H9 (cell line): ENCODE data around the gene TSPAN5. TPM values are rescaled to one million over a fixed set of nuclear protein-coding genes. Genes with fewer than 3 reads are reported as not detected.

Experiments used
- DNase-seq: peaks from one replicate; pipeline ENCODE4 v3.0.0-alpha.2; 2017
- H2AFZ ChIP-seq: one replicate; pipeline ENCODE4 v1.6.1; 2013; ENCODE audit warnings: mild to moderate bottlenecking, low read length, control low read depth, moderate library complexity
- H2AK5ac ChIP-seq: 2 replicates; pipeline ENCODE4 v1.6.1; 2013; ENCODE audit warnings: low read length, control low read depth, mixed read lengths; ENCODE audit not compliant: insufficient read length
- H2BK120ac ChIP-seq: one replicate; pipeline ENCODE4 v1.6.1; 2013; ENCODE audit warnings: low read depth, mild to moderate bottlenecking, low read length, control low read depth, inconsistent platforms; ENCODE audit not compliant: poor library complexity, severe bottlenecking
- H2BK12ac ChIP-seq: 2 replicates; pipeline ENCODE4 v1.6.1; 2013; ENCODE audit warnings: low read length, control low read depth, mixed read lengths, low read depth; ENCODE audit not compliant: insufficient read length
- H2BK15ac ChIP-seq: 2 replicates; pipeline ENCODE4 v1.6.1; 2013; ENCODE audit warnings: low read depth, low read length, control low read depth
- H2BK20ac ChIP-seq: one replicate; pipeline ENCODE4 v1.6.1; 2013; ENCODE audit warnings: low read depth, mild to moderate bottlenecking, low read length, control low read depth, inconsistent platforms; ENCODE audit not compliant: poor library complexity, severe bottlenecking
- H2BK5ac ChIP-seq: 2 replicates; pipeline ENCODE4 v1.6.1; 2013; ENCODE audit warnings: low read length, control low read depth, mixed read lengths; ENCODE audit not compliant: insufficient read length
- H3K14ac ChIP-seq: 2 replicates; pipeline ENCODE4 v1.6.1; 2013; ENCODE audit warnings: low read length, control low read depth; ENCODE audit not compliant: insufficient read depth
- H3K18ac ChIP-seq: 2 replicates; pipeline ENCODE4 v1.6.1; 2013; ENCODE audit warnings: low read depth, mild to moderate bottlenecking, mixed read lengths, low read length, control low read depth; ENCODE audit not compliant: insufficient read length
- H3K23ac ChIP-seq: 2 replicates; pipeline ENCODE4 v1.6.1; 2013; ENCODE audit warnings: low read length, control low read depth, mixed read lengths, low read depth; ENCODE audit not compliant: insufficient read length
- H3K23me2 ChIP-seq: 2 replicates; pipeline ENCODE4 v1.6.1; 2013; ENCODE audit warnings: low read depth, mild to moderate bottlenecking, mixed read lengths, low read length, control low read depth; ENCODE audit not compliant: insufficient read length, poor library complexity, severe bottlenecking
- H3K27ac ChIP-seq: 2 replicates; pipeline ENCODE4 v1.5.1; 2013; ENCODE audit warnings: low read length, control low read depth, mixed read lengths, low read depth; ENCODE audit not compliant: insufficient read length
- H3K27me3 ChIP-seq: 2 replicates; pipeline ENCODE4 v1.6.1; 2013; ENCODE audit warnings: low read length, control low read depth, inconsistent platforms; ENCODE audit not compliant: insufficient read depth
- H3K4ac ChIP-seq: 2 replicates; pipeline ENCODE4 v1.6.1; 2013; ENCODE audit warnings: low read depth, mild to moderate bottlenecking, control low read depth, inconsistent platforms, low read length, moderate library complexity
- H3K4me1 ChIP-seq: 2 replicates; pipeline ENCODE4 v1.6.1; 2013; ENCODE audit warnings: low read length, control low read depth, inconsistent platforms; ENCODE audit not compliant: insufficient read depth
- H3K4me2 ChIP-seq: 2 replicates; pipeline ENCODE4 v1.6.1; 2013; ENCODE audit warnings: low read length, control low read depth, mixed read lengths; ENCODE audit not compliant: insufficient read length, insufficient read depth
- H3K56ac ChIP-seq: 2 replicates; pipeline ENCODE4 v1.6.1; 2013; ENCODE audit warnings: low read depth, mild to moderate bottlenecking, mixed read lengths, low read length, control low read depth; ENCODE audit not compliant: insufficient read length
- H3K79me1 ChIP-seq: 2 replicates; pipeline ENCODE4 v1.6.1; 2013; ENCODE audit warnings: low read depth, mild to moderate bottlenecking, moderate library complexity, low read length, control low read depth, inconsistent platforms; ENCODE audit not compliant: insufficient read depth, poor library complexity, severe bottlenecking
- H3K79me2 ChIP-seq: 2 replicates; pipeline ENCODE4 v1.6.1; 2013; ENCODE audit warnings: low read length, control low read depth, inconsistent platforms; ENCODE audit not compliant: insufficient read depth
- H3K9ac ChIP-seq: 2 replicates; pipeline ENCODE4 v1.6.1; 2013; ENCODE audit warnings: low read length, control low read depth, mixed read lengths; ENCODE audit not compliant: insufficient read length; ENCODE audit errors: extremely low read depth
- H3K9me3 ChIP-seq: one replicate; pipeline ENCODE4 v1.6.1; 2013; ENCODE audit warnings: low read depth, low read length, inconsistent platforms; ENCODE audit not compliant: control insufficient read depth
- H3T11ph ChIP-seq: one replicate; pipeline ENCODE4 v1.6.1; 2013; ENCODE audit warnings: mild to moderate bottlenecking, low read length, control low read depth, inconsistent platforms
- H4K20me1 ChIP-seq: one replicate; pipeline ENCODE4 v1.6.1; 2013; ENCODE audit not compliant: control insufficient read depth, insufficient read length, insufficient read depth
- H4K5ac ChIP-seq: 2 replicates; pipeline ENCODE4 v1.6.1; 2013; ENCODE audit warnings: low read depth, mild to moderate bottlenecking, mixed read lengths, low read length, control low read depth; ENCODE audit not compliant: insufficient read length
- H4K8ac ChIP-seq: replicated peaks from 2 replicates; pipeline ENCODE4 v1.6.1; 2013; ENCODE audit warnings: low read length, control low read depth, mixed read lengths, low read depth; ENCODE audit not compliant: insufficient read length
- H4K91ac ChIP-seq: 2 replicates; pipeline ENCODE4 v1.6.1; 2013; ENCODE audit warnings: low read depth, mild to moderate bottlenecking, moderate library complexity, mixed read lengths, low read length, control low read depth; ENCODE audit not compliant: insufficient read length
- H3K27ac Mint-ChIP-seq, 3 experiments: 2 replicates in 2 of 3; 3 replicates in 1 of 3; pipeline ENCODE4 v1.8.0; 2020 to 2021; ENCODE audit warnings: mixed read lengths in 3 of 3, mild to moderate bottlenecking in 1 of 3, moderate library complexity in 1 of 3
- H3K27me3 Mint-ChIP-seq: 2 replicates; pipeline ENCODE4 v1.8.0; 2021; ENCODE audit warnings: low read depth, mild to moderate bottlenecking, moderate library complexity, mixed read lengths
- H3K36me3 Mint-ChIP-seq, 3 experiments: 2 replicates in 2 of 3; 3 replicates in 1 of 3; pipeline ENCODE4 v1.8.0; 2020 to 2021; ENCODE audit warnings: low read depth in 3 of 3, mixed read lengths in 3 of 3; ENCODE audit not compliant: insufficient read depth in 1 of 3
- H3K4me1 Mint-ChIP-seq, 2 experiments: 2 replicates each; pipeline ENCODE4 v1.8.0; 2020; ENCODE audit warnings: mixed read lengths in 2 of 2
- H3K4me3 Mint-ChIP-seq, 2 experiments: 2 replicates in 1 of 2; 3 replicates in 1 of 2; pipeline ENCODE4 v1.8.0; 2020 to 2021; ENCODE audit warnings: mild to moderate bottlenecking in 2 of 2, mixed read lengths in 2 of 2, moderate library complexity in 1 of 2
- H3K9me3 Mint-ChIP-seq, 2 experiments: 2 replicates in 1 of 2; 3 replicates in 1 of 2; pipeline ENCODE4 v1.8.0; 2020; ENCODE audit warnings: mild to moderate bottlenecking in 2 of 2, mixed read lengths in 2 of 2, moderate library complexity in 1 of 2
- CTCF ChIP-seq: fragments of 200-600 bp; sonication (generic); conservative IDR thresholded peaks from 3 replicates; pipeline ENCODE4 v1.8.0; 2021; ENCODE audit warnings: antibody characterized with exemption, mild to moderate bottlenecking
- WGBS: extraction: QIAGEN DNeasy Blood & Tissue Kit; methylation state at CpG from one replicate; pipeline ENCODE4 v1.1.7; 2013; ENCODE audit warnings: missing lambda C conversion rate, low lambda C conversion rate, mixed read lengths; ENCODE audit not compliant: insufficient read length; ENCODE audit errors: extremely low coverage; 5-methylcytosine and 5-hydroxymethylcytosine counted together
- total RNA-seq: library from RNA; stranded (reverse); gene quantifications from 2 replicates; pipeline ENCODE4 v1.2.1, GENCODE V29; 2021

The TSPAN5 gene
- total RNA-seq, 1 experiment from 2014 or later = 7.0 TPM

GRCh38 chr4:98473046-98473445 is 185.4 kb downstream of the TSPAN5 start:
- no peak overlapping the region for H2BK120ac ChIP-seq
- H2AK5ac ChIP-seq = no peak overlapping the region
- H3K27me3 Mint-ChIP-seq = no peaks in the 10 kb centered on the region
- H3K23me2 ChIP-seq = no peaks in the 10 kb centered on the region
- H3K9ac ChIP-seq = no peak overlapping the region
- no peak overlapping the region for H3K18ac ChIP-seq
- H4K20me1 ChIP-seq = no peaks in the 10 kb centered on the region
- H3K4me1 Mint-ChIP-seq = peaks cover 0 to 4% of the 10 kb centered on the region in 2 experiments; a peak in 1 of 4 replicates
- H4K91ac ChIP-seq = no peak overlapping the region
- H3K79me2 ChIP-seq = no peaks in the 10 kb centered on the region
- no peak overlapping the region for H4K5ac ChIP-seq
- no peaks in the 10 kb centered on the region for H3K9me3 ChIP-seq
- H3K4me2 ChIP-seq = no peak overlapping the region
- no peak overlapping the region for H2BK20ac ChIP-seq
- H3K27ac ChIP-seq = no peak overlapping the region
- H3K4me1 ChIP-seq = no peaks in the 10 kb centered on the region; the same call in 1 of the 2 replicates
- H2BK5ac ChIP-seq = no peak overlapping the region
- no peak overlapping the region for H3K27ac Mint-ChIP-seq
- no CpG with 5 or more reads among the region's 5 CpGs for WGBS
- no peak overlapping the region for H2BK15ac ChIP-seq
- no peak overlapping the region for H3K14ac ChIP-seq
- H3K36me3 Mint-ChIP-seq = peaks cover 4 to 25% (median 6%) of the 10 kb centered on the region in 3 experiments; a peak in 6 of 7 replicates
- H4K8ac ChIP-seq = no peak overlapping the region
- H3T11ph ChIP-seq = no peak overlapping the region
- no peak overlapping the region for H3K23ac ChIP-seq
- H2AFZ ChIP-seq = no peak overlapping the region
- no peak overlapping the region for H3K4me3 Mint-ChIP-seq
- no peak for DNase-seq
- TF ChIP-seq CTCF = no peak
- H3K79me1 ChIP-seq = no peaks in the 10 kb centered on the region
- H3K27me3 ChIP-seq = no peaks in the 10 kb centered on the region
- no peaks in the 10 kb centered on the region for H3K9me3 Mint-ChIP-seq
- H3K56ac ChIP-seq = no peak overlapping the region
- no peak overlapping the region for H3K4ac ChIP-seq
- no peak overlapping the region for H2BK12ac ChIP-seq
